Subcutaneous abdominal adipose tissue (tissue), 5 donors: Measurements from ENCODE around the gene MARK2.

Experiments
- H3K27ac ChIP-seq: one replicate; pipeline ENCODE4 v1.7.0; 2013; ENCODE audit warnings: low read depth, mild to moderate bottlenecking, inconsistent platforms, low read length, moderate library complexity
- H3K27me3 ChIP-seq, 5 donors: one replicate each; pipeline ENCODE4 v1.7.0; 2013; ENCODE audit warnings: low read length in 5 of 5, inconsistent platforms in 1 of 5; ENCODE audit not compliant: control insufficient read depth in 5 of 5, insufficient read depth in 4 of 5
- H3K36me3 ChIP-seq, 5 donors: one replicate each; pipeline ENCODE4 v1.7.0; 2013; ENCODE audit warnings: low read length in 5 of 5; ENCODE audit not compliant: control insufficient read depth in 5 of 5, insufficient read depth in 5 of 5
- H3K4me1 ChIP-seq, 5 donors: one replicate each; pipeline ENCODE4 v1.7.0; 2013; ENCODE audit warnings: low read length in 5 of 5, mild to moderate bottlenecking in 3 of 5, moderate library complexity in 1 of 5; ENCODE audit not compliant: control insufficient read depth in 5 of 5, insufficient read depth in 5 of 5
- H3K4me3 ChIP-seq, 5 donors: one replicate each; pipeline ENCODE4 v1.7.0; 2013; ENCODE audit warnings: low read length in 5 of 5, low read depth in 1 of 5
- H3K9ac ChIP-seq, 5 donors: one replicate each; pipeline ENCODE4 v1.7.0; 2013; ENCODE audit warnings: low read length in 5 of 5, mild to moderate bottlenecking in 4 of 5, moderate library complexity in 3 of 5
- H3K9me3 ChIP-seq, 5 donors: one replicate each; pipeline ENCODE4 v1.7.0; 2013; ENCODE audit warnings: low read length in 5 of 5; ENCODE audit not compliant: control insufficient read depth in 5 of 5
- donor health status: healthy.
- donor health status: healthy.
- donor health status: healthy.
- donor health status: healthy.
- donor health status: healthy.

Gene MARK2

DNA sequence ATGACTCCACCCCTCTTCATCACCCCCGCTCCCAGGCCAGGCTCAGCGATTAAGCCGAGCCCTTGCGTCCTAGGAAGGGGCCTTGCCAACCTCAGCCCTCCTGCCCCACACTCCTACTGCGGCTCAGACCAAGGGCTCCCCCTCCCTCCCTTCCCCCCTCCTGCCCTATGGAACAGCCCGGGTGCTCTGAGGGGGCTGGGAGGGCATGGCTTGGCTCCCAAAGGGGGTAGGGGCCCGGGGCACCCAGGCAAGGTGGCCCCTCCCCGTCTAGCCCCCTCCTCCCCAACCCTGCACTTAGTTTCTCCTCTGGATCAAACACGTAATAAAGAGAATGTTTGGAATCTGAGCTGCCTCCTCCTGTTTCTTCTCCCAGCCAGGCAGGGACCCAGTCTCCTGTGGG is 71.8 kb downstream of the MARK2 start:
- peaks cover 0 to 39% (median 22%) of the 10 kb centered on the region in 5 donors for H3K36me3 ChIP-seq
- H3K4me1 ChIP-seq = peaks cover 0 to 22% (median 13%) of the 10 kb centered on the region in 5 donors
- no peaks in the 10 kb centered on the region for H3K9me3 ChIP-seq
- no peaks in the 10 kb centered on the region for H3K27me3 ChIP-seq
- no peak overlapping the region for H3K4me3 ChIP-seq
- H3K9ac ChIP-seq = no peak overlapping the region
- no peak overlapping the region for H3K27ac ChIP-seq

- Histone ChIP-seq H3K27ac (no peak overlapping the region), H3K27me3 (no peaks in the 10 kb centered on the region), H3K4me3 (no peak overlapping the region), H3K4me1 (peaks cover 0 to 29% (median 21%) of the 10 kb centered on the region in 5 donors), H3K9ac (no peak overlapping the region), H3K9me3 (no peaks in the 10 kb centered on the region), H3K36me3 (peaks cover 0 to 34% (median 20%) of the 10 kb centered on the region in 5 donors)
Measured at GRCh38 chr11:63911440-63911839, 72.5 kb downstream of the MARK2 start.

DNA sequence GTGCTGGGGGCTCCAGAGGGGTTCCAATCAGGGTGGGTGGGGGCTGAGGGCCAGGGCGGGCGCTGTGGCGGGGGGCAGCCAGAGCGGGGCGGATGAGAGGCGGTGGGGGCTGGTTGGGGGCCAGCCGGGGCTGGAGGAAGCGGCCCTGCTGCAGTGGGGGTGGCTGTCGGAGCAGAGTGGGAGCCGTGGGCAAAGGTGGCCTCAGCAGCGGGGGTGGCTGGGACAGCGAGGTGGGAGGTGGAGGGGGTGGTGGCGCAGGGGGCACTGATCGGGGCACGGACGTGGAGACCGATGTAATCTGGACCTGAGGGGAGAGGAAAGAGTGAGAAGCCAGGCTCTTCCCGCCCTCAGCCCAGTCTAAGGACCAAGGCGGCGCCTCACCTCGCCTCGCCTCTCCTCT is 73.0 kb downstream of the MARK2 start:
- Histone ChIP-seq H3K4me1 (peaks cover 0 to 32% (median 24%) of the 10 kb centered on the region in 5 donors), H3K27ac (no peak overlapping the region)

DNA sequence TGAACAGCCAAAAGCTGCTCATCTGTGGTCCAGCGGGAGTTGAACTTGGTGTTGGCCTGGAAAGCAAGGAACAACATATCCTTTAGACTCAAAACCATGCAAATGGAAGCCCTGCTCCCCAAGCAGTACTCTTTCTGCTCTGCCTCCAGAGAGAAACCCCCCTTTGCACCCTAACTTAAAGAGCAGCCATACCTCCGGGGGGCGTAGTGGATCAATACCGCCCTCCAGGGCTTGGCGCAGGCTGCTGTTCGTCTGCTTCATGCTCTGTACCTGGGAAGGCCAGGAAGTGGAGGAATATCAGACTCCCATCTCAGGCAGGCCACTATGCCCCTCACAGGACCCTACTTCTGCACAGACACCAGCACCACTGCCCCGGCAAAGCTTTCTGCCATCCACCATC is 73.8 kb downstream of the MARK2 start:
- no peaks in the 10 kb centered on the region for H3K9me3 ChIP-seq

More for the DNA sequence above, 73.0 kb downstream of the MARK2 start:
- Histone ChIP-seq H3K36me3 (peaks cover 0 to 31% (median 20%) of the 10 kb centered on the region in 5 donors), H3K27me3 (no peaks in the 10 kb centered on the region), H3K9ac (no peak overlapping the region), H3K9me3 (no peaks in the 10 kb centered on the region), H3K4me3 (no peak overlapping the region)

GRCh38 chr11:63913866-63914830 is 75.2 kb downstream of the MARK2 start:
- Histone ChIP-seq H3K27me3 (no peaks in the 10 kb centered on the region), H3K9ac (no peak overlapping the region), H3K9me3 (no peaks in the 10 kb centered on the region), H3K27ac (no peak overlapping the region), H3K36me3 (peaks cover 0 to 10% (median 0%) of the 10 kb centered on the region in 5 donors), H3K4me1 (peaks cover 0 to 39% (median 34%) of the 10 kb centered on the region in 5 donors), H3K4me3 (no peak overlapping the region)

More for the DNA sequence above, 73.8 kb downstream of the MARK2 start:
- Histone ChIP-seq H3K27me3 (no peaks in the 10 kb centered on the region), H3K36me3 (peaks cover 0 to 24% (median 12%) of the 10 kb centered on the region in 5 donors), H3K4me3 (no peak overlapping the region), H3K9ac (no peak overlapping the region), H3K27ac (no peak overlapping the region), H3K4me1 (peaks cover 0 to 37% (median 30%) of the 10 kb centered on the region in 5 donors)

DNA sequence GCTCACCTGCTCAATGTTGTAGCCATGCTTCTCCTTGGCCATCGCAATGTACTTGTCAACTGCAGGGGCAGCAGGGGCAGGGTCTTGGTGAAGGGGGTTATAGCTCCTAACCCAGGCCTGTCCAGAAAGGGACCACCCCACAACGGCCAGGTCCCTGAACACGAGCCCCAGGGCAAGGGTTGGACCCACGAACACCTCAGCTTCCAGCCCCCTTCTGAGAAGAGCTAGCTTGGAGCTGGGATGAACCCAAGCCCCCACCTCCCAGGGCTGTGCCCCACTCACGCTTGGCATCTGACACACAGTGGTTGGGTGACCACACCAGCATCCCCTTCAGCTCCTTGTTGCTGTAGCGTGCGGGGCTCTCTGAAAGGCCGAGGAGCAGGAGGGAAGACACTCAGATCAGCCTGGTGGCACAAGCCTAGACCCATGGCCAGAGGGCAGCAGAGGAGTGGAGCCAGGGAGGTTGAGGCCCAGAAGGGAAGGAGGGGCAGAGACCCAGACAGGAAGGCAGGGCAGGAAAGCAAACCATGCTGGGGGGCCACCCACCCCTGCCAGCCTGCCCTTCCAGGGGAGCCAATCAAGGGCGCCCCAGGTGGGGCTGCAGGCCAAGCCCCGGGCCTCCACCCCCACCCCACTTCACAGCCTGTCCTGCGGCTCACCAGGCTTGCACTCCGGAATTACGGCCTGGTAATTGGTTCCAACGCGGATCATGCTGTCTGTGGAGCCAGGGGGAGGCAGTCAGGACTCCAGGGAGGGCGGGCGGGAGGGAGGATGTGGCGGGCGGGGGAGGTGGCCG is 76.2 kb downstream of the MARK2 start:
- Histone ChIP-seq H3K27ac (no peak overlapping the region), H3K27me3 (no peaks in the 10 kb centered on the region), H3K9ac (no peak overlapping the region)

DNA sequence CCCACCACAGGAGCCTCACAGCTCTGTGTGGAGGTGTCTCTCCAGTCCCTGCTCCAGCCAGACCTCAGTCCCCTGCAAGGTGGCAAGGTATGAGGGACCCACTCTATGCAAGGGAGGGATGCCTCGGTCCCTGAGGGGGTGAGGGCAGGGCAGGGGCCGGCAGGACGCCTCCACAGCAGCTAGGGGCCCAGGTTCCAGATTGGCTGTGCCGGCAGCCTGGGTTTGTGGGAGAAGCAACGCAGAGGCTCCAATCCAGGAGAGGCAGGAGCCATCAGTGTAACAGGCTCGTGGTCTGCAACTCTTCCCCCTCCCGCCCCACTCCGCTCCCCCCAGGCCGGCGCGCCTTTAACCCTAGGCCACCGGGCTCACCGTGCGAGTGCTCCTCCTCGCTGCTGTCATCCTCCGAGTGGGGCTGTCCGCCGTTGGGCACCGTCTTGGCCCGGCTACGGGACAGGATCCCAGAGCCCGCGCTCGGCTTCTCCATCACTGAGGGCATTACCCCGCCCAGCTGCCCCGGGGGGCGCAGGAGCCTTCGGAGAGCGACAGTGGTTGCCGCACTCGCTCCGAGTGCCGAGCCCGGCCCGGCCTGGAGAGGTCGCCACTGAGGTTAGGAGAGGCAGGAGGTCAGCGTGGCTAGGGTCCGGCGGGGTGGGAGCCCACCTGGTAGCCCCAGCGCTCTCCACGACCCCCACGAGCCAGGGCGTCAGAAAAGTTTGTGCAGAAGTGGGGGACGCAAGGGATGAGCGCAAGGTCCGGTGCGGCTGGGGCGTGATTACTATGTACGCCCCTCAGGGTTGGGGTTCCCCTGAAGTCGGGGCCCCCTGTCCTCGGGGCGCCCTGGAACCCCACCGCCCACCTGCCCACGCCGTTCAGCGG is 77.3 kb downstream of the MARK2 start:
- H3K27me3 ChIP-seq = no peaks in the 10 kb centered on the region
- peak overlapping the region in 4 of 5 donors; percentile 50 to 66 (median 58) for H3K4me3 ChIP-seq
- H3K36me3 ChIP-seq = no peaks in the 10 kb centered on the region
- H3K27ac ChIP-seq = no peak overlapping the region
- H3K9ac ChIP-seq = peak overlapping the region in 1 of 5 donors; percentile 56
- peaks cover 0 to 54% (median 47%) of the 10 kb centered on the region in 5 donors for H3K4me1 ChIP-seq
- no peaks in the 10 kb centered on the region for H3K9me3 ChIP-seq

More for the DNA sequence above, 76.2 kb downstream of the MARK2 start:
- H3K36me3 ChIP-seq = peaks cover 0 to 2% (median 0%) of the 10 kb centered on the region in 5 donors
- no peak overlapping the region for H3K4me3 ChIP-seq
- no peaks in the 10 kb centered on the region for H3K9me3 ChIP-seq
- peaks cover 0 to 48% (median 44%) of the 10 kb centered on the region in 5 donors for H3K4me1 ChIP-seq

DNA sequence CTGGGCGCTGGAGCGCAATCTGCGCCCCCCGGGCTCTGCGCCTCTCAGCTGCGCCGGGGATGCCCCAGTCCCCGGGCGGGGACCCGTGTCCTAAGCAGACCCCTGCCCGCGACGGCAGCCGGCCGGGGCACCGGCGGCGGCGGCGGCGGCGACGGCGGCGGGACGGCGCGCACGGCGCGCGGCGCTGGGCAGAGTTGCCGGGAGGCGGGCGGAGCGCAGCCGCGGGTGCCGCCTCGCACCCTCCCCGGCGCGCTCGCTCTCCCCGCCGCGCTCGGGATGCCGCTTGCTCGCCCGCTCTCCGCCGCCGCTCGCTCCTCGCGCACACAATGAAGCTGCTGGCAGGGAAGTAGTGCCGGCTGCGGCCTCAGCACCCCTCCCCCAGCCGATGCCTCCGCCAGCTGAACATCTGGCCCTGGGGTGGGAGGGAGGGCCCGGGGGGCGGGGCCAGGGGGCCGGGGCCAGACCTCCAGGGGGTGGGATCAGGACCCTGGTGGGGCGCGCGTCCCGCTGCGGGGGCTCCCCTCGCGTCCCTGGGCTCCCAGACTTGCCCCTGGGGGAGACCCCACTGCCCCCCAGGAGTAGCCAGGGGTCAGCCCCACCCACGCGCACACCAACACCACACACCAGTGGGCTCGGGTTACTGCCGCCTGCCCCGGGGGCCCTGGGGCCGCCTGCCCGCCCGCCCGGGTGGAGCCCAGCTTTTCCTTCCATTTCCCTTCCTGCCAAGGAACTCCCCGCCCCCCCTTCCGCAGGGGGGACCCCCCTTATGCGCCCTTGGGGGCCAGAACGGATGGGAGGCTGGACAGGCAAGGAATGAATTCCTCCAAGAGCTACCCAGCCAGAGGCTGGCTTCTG is 78.2 kb downstream of the MARK2 start, which contains the start of gene RCOR2:
Gene RCOR2, minus strand, starts transcription at position 328 of the 855 bp plus-strand sequence. CDS start 708 bp downstream, outside the sequence.
- Histone ChIP-seq H3K27ac (peak within 1 kb of the TSS; percentile 46), H3K9ac (peak within 1 kb of the TSS in 3 of 5 donors; percentile 7 to 56 (median 8)), H3K4me1 (peaks cover 0 to 54% (median 47%) of the 10 kb centered on the region in 5 donors), H3K4me3 (peak within 1 kb of the TSS; percentile 55 to 66 (median 61)), H3K9me3 (peaks cover 0 to 4% (median 0%) of the 10 kb centered on the region in 5 donors), H3K27me3 (no peaks in the 10 kb centered on the region), H3K36me3 (no peaks in the 10 kb centered on the region)
